Measurements from ENCODE around the gene DCAKD.

DCAKD gene

DNA sequence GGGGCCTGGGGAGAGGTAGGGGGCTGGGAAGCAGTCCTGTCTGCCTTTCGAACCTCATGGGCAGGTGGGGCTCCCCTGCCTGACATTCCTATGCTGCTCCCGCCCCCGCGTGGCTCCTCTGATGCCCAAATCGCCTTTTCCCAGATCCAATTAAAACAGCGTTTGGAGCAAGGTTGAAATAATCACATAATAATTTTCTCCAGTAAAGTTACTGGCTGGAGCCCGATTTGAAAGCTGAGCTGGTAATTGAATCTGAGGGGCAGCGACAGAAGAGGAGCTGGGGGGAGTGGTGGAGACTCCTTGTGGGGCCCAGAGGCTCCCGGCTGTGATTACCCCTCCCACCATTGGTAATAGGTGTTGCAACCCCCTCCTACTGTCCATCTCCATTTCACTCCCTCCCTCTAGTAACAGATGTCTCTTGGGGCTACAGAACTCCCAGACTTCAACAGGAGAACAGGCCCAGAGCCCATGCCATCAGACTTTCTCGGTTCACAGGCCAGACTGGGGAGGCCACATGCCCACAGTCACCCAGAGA is 44.4 kb downstream of the DCAKD start:
- H3K4me3 ChIP-seq (replicated peaks; ENCODE audit: low read depth, low read length), result no peak overlapping the region
- no peak for DNase-seq (ENCODE audit: extremely low read depth, low read depth)
- TF ChIP-seq CTCF (IDR thresholded peaks at IDR 0.05; ENCODE audit: low read depth, low read length, missing control alignments), result no peak

GRCh38 chr17:45005700-45006099 is 45.7 kb downstream of the DCAKD start:
- no peak for DNase-seq (ENCODE audit: extremely low read depth, low read depth)
- TF ChIP-seq CTCF (IDR thresholded peaks at IDR 0.05; ENCODE audit: low read depth, low read length, missing control alignments), result no peak
- H3K4me3 ChIP-seq (replicated peaks; ENCODE audit: low read depth, low read length), result no peak overlapping the region

DNA sequence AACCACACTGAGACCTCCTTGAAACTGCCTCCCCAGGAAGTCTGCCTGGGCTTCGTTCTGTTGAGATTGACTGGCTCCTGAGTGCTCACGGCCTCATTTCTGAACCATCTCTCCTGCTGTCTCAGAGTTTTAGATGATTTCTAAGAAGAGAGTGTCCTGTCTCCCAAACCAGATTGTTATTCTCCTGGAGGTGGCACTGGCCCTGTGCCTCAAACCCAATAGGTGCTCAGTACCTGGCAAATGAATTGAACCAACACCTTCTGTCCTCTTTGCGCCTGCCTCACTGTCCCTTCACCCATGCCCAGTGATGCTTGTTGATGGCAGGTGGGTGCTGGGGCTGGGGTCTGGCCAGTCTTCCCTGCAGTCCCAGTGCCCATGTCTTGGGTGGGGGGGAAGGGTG is 47.0 kb downstream of the DCAKD start:
- DNase-seq (ENCODE audit: extremely low read depth, low read depth), result no peak
- no peak for TF ChIP-seq CTCF (IDR thresholded peaks at IDR 0.05; ENCODE audit: low read depth, low read length, missing control alignments)
- H3K4me3 ChIP-seq (replicated peaks; ENCODE audit: low read depth, low read length), result no peak overlapping the region

DNA sequence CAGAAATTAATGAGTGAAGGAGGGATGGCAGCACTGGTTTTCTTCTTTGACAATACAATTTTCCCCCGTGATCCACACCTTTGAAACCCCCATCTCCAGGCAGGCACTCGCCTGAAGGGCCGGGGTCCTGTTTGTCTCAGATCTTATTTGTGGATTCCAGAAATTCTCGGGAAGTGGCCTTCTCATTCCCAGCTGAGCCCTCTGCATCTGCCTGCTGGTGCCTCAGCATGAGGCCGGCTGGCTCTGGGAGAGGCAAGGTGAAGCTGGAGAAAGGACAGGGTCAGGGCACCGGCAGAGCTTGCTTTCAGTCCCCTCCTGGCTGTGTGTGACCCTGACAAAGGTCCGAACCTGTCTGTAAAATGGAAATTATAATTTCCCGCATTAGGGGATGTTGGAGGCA is 47.6 kb downstream of the DCAKD start:
- no peak overlapping the region for H3K4me3 ChIP-seq (replicated peaks; ENCODE audit: low read depth, low read length)
- TF ChIP-seq CTCF (IDR thresholded peaks at IDR 0.05; ENCODE audit: low read depth, low read length, missing control alignments), result no peak
- DNase-seq (ENCODE audit: extremely low read depth, low read depth), result no peak

DNA sequence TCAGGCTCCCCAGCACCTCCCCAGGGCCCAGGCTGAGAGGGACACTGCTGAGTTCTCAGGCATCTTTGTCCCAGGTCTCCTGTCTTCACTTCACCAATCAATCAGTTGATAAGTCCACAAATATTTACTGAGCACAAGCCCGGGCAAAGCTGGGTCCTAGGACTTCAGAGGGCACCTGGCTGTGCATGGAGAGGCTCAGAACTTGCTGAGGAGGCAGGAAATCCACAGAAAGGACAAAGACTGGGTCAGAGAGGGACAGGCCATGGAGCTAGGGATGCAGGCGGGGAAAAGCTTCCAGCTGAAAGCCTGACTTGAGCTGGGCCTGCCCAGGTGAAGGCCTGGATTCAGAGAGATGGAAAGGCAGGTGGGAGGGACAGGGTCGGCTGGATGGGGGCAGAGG is 50.1 kb downstream of the DCAKD start:
- no peak for DNase-seq (ENCODE audit: extremely low read depth, low read depth)
- no peak overlapping the region for H3K4me3 ChIP-seq (replicated peaks; ENCODE audit: low read depth, low read length)
- TF ChIP-seq CTCF (IDR thresholded peaks at IDR 0.05; ENCODE audit: low read depth, low read length, missing control alignments), result no peak

- no peak overlapping the region for H3K4me3 ChIP-seq (replicated peaks; ENCODE audit: low read depth, low read length)
- DNase-seq (ENCODE audit: extremely low read depth, low read depth), result no peak
- TF ChIP-seq CTCF (IDR thresholded peaks at IDR 0.05; ENCODE audit: low read depth, low read length, missing control alignments), result no peak
Observed at GRCh38 chr17:44999433-44999832, 52.0 kb downstream of the DCAKD start.

- no peak for TF ChIP-seq CTCF (IDR thresholded peaks at IDR 0.05; ENCODE audit: low read depth, low read length, missing control alignments)
- DNase-seq (ENCODE audit: extremely low read depth, low read depth), result no peak
- no peak overlapping the region for H3K4me3 ChIP-seq (replicated peaks; ENCODE audit: low read depth, low read length)
Observed at GRCh38 chr17:44998646-44999045, 52.8 kb downstream of the DCAKD start.
